HG03378 (cell line): ENCODE results near the gene MED10.

ENCODE experiments used
- ATAC-seq: cut with Tn5 transposase; IDR thresholded peaks from one replicate; pipeline ENCODE4 v1.9.1; 2021; ENCODE audit warnings: mild to moderate bottlenecking, moderate library complexity; ENCODE audit not compliant: unreplicated experiment

The MED10 gene, protein sequence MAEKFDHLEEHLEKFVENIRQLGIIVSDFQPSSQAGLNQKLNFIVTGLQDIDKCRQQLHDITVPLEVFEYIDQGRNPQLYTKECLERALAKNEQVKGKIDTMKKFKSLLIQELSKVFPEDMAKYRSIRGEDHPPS

GRCh38 chr5:6377905-6378765 is at the start of gene MED10:
Gene MED10, minus strand, starts transcription at chr5:6378547. Its CDS starts 64 bp downstream, at chr5:6378483.
- peak; percentile 95 for ATAC-seq

GRCh38 chr5:6427694-6428093 is 49.3 kb upstream of the MED10 start:
- ATAC-seq, result no peak

DNA sequence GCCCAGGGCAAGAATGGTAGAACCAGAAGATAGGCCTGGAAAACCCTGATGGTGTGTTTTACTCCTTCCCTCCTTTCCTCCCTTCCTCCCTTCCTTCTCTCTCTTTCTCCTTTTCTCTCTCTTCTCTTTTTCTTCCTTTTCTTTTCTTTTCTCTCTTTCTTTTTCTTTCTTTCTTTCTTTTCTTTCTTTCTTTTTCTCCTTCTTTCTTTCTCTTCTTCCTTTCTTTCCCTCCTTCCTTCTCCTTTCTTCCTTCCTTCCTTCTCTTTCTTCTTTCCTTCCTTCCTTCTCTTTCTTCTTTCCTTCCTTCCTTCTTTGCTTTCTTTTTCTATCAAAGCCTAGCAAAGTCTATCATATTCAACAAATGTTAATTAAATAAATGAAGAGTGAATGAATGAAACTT is 46.4 kb upstream of the MED10 start:
- no peak for ATAC-seq

DNA sequence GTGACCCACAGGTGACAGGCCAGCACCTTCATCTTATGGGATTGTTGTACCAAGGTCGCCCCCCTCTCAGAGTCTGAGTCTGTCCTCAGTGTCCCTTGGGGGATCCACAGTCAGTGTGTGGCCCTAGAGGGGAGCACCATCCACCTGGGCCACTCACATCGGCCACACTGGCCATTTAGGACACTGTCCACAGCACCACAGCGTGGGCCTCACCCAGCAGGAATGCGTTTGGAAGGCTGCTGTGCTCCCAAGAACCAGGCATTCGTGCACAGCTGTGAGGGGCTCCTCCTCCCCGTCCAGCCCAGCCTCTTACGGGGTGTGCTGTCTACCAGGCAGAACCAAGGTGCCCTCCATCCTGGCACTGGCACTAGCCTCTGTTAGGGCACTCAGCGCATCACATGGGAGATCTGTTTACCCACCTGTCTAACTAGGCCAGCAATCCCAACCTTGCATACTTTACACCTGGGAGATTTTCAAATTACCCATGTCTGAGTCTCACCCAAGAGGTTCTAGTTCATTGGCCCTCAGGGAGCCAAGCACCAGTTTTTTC is 45.8 kb upstream of the MED10 start:
- no peak for ATAC-seq

GRCh38 chr5:6423327-6424109 is 45.2 kb upstream of the MED10 start:
- no peak for ATAC-seq

- ATAC-seq, result no peak
Measured at GRCh38 chr5:6419340-6419852, 41.0 kb upstream of the MED10 start.

DNA sequence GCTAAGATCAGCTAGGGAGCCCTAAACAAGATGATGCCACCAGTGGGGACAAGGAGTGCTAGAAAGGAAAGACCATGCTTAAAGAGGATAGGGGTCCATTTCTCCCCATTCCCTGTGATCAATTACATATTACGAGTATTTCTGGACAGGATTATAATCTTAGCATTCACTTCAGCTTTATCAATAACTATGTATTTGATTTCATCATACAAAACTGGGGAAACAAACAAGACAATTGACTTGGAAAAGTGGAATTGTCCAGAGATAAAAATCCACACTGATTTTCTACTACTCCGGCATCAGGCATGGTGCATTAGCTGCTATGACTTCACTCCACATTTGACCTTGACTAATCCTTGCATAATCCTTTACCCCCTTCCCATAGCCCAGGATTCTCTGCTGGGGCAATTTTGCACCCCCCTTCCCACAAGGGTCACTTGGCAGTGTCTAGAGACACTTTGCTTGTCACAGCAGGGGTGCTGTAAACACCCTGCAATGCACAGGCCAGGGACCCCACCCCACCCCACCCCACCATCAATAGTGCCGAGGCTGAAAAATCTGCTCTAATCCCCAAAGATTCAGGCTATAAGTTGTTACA is 40.4 kb upstream of the MED10 start:
- ATAC-seq, result no peak

- ATAC-seq, result no peak
Measured at GRCh38 chr5:6417657-6418056, 39.3 kb upstream of the MED10 start.

- no peak for ATAC-seq
Measured at GRCh38 chr5:6412811-6413210, 34.5 kb upstream of the MED10 start.

- no peak for ATAC-seq
Measured at GRCh38 chr5:6411141-6411540, 32.8 kb upstream of the MED10 start.

DNA sequence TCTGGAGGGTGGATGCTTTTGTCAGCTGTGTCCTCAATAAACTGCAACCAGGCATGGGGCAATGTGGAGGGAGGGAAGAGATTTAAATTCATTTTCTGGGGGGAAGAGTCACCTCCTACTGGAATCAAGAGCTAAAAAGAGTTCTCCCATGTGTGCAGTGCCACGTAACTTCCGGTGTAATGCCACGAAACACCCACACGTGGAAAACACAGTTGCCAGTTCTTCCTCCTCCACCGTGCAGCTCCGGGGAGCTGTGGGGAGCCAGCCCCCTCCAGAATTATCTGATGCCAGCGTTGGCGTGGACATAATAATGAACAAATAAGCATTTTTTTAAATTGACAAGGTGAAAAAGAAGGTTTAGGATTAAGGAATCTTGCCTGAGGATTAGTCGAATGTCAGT is 32.1 kb upstream of the MED10 start:
- no peak for ATAC-seq

- no peak for ATAC-seq
Measured at GRCh38 chr5:6408627-6409446, 30.5 kb upstream of the MED10 start.

DNA sequence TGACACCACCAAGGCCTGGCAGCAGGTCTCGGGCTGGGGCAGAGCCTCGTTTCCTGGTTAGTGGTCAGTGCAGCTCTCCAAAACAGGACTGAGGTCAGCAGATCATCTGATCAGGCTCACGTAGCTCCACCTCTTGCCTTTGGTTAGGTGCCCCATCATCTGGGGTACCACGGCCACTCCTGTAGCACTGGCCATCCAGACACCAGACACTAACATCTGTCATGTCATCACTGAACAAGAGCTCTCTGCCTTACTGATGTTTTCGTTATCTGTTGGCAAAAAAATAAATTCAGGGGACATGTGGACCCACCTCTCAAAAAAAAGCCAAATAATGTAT is 29.9 kb upstream of the MED10 start:
- no peak for ATAC-seq

- no peak for ATAC-seq
Measured at GRCh38 chr5:6407558-6408259, 29.4 kb upstream of the MED10 start.

GRCh38 chr5:6405591-6405990 is 27.2 kb upstream of the MED10 start:
- ATAC-seq, result no peak

DNA sequence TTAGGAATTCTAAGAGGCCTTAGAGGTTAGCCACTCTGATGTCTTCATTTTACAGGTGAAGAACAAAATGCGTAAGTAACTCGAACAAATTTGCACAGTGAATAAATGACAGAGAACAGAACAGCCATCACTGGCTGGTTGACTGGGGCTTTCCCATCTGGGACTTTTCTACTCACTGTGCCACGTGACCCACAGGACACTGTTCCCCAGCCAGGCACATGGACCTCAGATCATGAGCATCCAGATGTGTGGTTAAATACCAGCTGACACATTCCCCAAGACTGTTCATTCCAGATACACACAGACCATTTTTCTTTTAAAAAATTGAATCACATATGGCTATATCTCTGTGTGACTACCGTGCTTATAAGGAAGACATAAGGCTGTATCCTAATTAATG is 25.8 kb upstream of the MED10 start:
- ATAC-seq, result peak; percentile 70

- no peak for ATAC-seq
Measured at GRCh38 chr5:6403416-6403815, 25.1 kb upstream of the MED10 start.

DNA sequence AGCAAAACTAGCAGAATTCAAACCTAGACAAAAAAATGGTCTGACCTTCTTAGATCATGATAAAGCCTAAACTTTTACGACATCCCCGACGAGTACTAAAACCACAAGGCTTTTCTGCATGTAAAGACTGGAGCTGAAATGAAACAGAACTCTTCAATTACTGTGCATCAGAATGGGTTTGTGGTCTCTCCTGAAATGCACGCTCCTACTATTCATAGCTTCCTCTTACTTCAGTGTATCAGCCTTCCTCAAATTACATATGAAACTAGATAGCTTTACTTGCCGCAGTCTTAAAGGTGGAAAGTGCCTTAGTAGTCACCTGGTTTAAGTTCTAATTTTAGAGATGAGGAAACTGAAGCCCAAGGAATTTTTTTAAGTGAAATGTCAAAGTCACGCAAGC is 24.6 kb upstream of the MED10 start:
- ATAC-seq, result peak; percentile 53

- ATAC-seq, result no peak
Measured at GRCh38 chr5:6401410-6401809, 23.1 kb upstream of the MED10 start.
